NCI-H345 (cell line): Measurements from ENCODE around the gene UBE4A.

ENCODE experiments used
- DNase-seq: peaks from one replicate; lab custom pipeline; 2025; lab: John Stamatoyannopoulos, UW

UBE4A gene

DNA sequence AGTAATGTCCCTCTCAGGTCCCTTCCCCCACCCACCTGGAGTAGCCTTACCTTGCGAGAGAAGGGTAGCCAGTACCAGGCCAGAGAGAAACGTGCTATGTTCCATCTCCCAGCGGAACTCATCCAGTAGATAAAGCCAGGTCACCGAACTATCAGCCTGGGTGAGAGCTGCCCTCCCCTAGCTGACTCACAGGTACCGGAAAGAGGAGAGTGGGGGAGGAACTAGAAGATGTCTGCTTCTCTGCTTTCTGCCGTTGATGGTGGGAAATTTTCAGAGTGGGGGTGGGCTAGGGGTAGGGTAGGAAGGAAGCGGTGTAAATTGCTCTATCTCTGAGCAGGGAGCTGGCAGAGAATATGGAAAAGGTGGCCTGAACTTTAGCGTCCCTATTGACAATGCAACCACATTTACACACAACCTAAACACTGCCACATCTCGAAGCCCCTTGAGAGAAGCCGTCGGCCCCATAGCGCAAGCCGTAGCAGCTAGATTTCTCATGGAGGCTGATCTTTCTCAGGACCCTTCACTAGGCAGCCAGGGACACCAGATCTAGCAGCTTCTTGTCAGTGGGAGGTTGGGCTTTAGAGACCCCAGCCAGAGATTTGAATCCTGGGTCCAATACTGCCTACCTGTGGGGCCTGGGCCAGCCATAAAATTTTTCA is 16.8 kb upstream of the UBE4A start, which contains the start of gene CD3D:
Gene CD3D, minus strand, starts transcription at position 203 of the 659 bp plus-strand sequence. Its CDS starts 98 bp downstream, at position 105.
- no peak for DNase-seq

DNA sequence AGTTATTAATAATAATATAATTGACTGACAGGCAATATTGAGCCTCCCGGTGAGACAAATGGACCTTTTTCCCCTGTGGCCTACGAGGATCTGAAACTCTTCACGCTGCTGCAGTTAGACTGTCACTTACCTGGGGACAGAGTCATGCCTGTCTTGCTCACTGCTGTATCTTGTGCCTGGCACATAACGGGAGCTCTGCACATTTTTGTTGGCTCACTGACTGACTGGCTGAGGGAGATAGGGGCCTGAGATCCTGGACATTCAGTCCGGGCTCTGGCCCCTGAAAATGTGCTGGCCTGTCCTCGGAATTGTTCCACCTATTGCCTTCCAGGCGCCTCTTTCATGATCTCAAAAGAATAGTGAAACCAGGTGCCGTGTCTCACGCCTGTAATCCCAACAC is 16.2 kb upstream of the UBE4A start:
- no peak for DNase-seq

DNA sequence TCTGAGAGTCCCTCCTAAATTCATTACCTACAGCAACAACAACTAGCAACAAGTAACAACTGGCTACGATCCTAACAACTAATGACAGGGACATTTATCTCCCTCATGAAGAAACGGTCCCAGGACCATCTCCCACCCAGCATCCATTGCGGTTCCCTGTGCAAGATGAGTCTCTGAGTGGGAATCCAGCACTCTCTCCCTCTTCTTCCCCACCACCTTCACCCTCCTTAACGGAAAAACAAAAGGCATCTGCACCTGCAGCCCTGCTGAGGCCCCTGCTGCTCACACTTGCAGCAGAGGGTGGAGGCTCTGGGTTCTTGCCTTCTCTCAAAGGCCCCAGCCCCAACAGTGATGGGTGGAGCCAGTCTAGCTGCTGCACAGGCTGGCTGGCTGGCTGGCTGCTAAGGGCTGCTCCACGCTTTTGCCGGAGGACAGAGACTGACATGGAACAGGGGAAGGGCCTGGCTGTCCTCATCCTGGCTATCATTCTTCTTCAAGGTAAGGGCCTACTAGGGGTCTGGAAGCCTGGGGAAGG is 15.4 kb upstream of the UBE4A start, which contains the start of gene CD3G:
Gene CD3G, plus strand, starts transcription at position 364 of the 535 bp plus-strand sequence. Its CDS starts 80 bp downstream, at position 444.
- DNase-seq, result no peak

DNA sequence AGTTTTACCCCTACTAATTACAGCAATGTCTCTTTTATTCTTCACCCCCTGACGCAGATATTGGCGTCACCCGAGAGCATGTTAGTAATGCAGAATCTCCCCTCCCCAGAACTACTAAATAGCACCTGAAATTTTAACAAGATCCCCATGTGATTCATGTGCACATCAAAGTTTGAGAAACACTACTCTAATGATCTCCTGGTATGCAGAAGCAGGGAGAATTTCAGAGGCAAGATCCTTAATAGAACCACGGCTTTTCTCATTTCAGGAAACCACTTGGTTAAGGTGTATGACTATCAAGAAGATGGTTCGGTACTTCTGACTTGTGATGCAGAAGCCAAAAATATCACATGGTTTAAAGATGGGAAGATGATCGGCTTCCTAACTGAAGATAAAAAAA is 9.9 kb upstream of the UBE4A start:
- DNase-seq, result no peak

DNA sequence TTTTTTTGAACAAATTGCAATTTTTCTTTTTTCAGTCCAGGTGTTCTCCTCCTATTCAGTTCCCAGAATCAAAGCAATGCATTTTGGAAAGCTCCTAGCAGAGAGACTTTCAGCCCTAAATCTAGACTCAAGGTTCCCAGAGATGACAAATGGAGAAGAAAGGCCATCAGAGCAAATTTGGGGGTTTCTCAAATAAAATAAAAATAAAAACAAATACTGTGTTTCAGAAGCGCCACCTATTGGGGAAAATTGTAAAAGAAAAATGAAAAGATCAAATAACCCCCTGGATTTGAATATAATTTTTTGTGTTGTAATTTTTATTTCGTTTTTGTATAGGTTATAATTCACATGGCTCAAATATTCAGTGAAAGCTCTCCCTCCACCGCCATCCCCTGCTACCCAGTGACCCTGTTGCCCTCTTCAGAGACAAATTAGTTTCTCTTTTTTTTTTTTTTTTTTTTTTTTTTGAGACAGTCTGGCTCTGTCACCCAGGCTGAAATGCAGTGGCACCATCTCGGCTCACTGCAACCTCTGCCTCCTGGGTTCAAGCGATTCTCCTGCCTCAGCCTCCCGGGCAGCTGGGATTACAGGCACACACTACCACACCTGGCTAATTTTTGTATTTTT is 6.2 kb upstream of the UBE4A start:
- peak; percentile 28 for DNase-seq

DNA sequence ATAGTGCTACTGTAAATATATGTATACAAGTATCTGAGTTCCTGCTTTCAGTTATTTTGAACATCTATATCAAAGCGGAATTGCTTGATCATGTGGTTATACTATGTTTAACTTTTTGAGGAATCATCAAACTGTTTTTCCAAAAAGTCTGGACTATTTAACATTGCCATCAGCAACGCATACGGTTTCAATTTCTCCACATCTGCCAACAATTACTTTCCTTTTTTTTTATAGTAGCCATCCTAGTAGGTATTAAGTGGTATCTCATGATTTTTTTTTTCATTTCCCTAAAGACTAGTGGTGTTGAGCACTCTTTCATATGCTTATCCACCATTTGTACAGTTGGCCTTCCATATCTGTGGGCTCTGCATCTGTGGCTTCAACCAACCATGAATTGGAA is 1.3 kb upstream of the UBE4A start:
- DNase-seq, result peak; percentile 1

DNA sequence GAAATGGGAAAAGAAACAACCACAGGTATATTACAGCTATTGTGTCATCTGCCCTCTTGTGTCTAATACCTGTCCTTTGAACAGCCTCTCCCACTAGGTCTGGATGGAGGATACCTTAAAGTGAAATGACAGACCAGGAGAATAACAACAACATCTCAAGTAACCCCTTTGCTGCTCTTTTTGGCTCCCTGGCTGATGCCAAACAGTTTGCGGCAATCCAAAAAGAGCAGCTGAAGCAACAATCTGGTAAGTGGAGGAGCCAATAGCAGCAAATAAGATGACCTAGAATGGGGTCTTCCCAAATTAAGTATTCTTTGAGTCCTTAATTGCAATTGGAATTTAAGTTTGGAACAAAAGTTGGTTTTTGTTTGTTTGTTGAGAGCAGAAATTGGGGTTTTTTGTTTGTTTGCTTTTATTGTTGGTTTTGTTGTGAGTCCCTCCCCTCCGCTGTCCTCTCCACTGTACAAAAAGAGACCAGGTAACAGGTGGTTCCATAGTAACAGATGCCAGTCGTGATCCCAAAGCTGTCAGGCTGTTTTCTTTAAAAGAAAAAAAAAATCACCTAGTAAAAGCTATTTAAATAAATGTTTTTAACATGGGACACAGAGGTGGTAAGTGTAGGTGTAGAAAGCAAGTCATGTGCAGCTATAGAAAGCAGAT is 5.7 kb downstream of the UBE4A start:
- DNase-seq, result no peak

DNA sequence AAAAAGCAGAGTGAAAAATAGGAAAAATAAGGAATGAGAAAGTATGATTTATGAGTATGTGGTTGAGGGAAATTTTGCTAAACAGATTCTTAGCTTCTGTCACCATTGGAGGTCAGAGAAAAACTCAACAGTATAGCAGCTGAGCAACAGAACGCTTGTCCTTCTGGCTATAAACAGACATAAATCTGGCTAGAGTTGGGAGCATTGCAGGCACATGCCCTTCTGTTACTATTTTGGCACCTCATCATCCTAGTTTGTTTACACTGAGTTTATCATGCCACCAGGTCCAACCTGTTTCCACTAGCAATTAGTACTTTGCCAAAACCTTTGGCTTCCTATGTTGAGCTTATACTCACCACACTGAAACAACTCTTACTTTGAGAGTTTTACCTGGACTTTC is 6.9 kb downstream of the UBE4A start:
- DNase-seq, result no peak

DNA sequence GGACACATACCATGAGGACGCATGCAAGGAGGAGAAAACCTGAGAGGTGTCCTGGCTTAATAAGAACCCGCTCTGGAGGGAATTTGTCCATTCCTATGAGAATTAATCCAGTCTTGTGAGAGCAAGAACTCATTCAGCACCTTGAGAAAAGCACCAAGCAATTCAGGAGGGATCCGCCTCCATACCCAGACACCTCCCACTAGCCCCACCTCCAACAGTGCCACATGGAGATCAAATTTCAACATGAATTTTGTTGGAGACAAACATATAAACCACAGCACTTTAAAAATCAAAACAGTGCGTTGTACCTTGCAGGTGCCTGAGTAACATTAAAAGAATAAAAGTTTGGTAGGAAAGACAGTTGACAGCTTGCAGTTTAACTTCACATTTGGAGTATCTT is 11.4 kb downstream of the UBE4A start:
- DNase-seq, result no peak

DNA sequence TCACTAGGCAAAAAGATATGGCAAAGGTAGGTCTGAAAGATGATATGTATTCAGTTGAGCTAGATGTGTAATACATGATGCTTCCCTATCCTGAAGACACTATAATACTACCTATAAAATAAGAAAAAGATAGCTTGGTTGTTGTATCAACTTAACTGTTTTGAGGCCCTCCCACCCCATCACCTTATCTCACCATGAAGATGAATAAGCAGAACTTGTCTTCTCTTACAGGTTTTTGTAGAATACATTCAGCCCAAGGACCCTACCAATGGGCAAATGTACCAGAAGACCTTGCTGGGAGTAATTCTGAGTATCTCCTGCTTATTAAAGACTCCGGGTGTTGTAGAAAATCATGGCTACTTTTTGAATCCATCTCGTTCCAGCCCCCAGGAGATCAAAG is 13.9 kb downstream of the UBE4A start:
- DNase-seq, result no peak

DNA sequence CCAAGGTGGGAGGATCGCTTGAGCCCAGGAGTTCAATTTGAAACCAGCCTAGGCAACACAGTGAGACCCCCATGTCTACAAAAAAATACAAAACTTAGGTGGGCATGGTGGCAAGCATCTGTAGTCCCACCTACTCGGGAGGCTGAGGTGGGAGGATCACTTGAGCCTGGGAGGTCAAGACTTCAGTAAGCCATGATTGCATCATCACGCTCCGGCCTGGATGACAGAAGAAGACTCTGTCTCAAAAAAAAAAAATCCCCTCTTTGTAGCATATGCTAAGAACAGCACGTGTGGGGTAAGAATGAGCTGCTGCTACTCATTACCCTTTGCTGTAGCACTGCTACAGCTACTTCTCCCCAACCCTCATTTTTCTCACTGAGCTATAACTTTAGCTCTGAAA is 14.5 kb downstream of the UBE4A start:
- DNase-seq, result no peak

DNA sequence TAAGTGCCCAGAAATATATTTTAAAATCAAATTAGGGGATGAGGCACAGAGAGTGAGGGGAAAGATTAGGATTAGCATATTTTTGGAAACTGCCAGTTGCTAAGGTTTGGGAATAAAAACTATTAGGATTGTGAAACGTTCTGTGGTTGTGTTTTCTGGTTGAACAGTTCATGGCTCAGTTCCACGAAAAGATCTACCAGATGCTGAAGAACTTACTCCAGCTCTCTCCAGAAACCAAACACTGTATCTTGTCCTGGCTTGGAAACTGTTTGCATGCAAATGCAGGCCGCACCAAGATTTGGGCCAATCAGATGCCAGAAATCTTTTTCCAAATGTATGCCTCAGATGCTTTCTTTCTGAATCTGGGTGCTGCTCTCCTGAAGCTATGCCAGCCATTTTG is 15.3 kb downstream of the UBE4A start:
- no peak for DNase-seq

DNA sequence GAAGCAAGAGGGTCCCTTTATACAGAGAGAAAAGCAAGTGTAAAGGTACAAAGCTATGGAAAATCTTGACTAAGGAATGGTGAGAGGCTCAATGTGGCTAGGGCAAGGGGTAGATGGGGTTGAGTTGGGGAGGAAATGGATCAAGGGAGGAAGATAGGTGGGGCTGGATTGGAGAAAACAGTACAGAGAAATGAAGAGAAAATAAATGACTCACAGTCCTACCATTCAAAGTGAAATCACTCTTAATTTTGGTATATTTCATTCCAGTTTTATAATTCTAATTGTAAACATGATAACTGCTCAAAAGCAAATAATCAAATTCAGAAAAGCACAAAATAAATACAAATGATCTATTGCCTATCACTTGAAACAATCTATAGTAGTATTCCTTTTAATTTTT is 16.6 kb downstream of the UBE4A start:
- DNase-seq, result no peak

DNA sequence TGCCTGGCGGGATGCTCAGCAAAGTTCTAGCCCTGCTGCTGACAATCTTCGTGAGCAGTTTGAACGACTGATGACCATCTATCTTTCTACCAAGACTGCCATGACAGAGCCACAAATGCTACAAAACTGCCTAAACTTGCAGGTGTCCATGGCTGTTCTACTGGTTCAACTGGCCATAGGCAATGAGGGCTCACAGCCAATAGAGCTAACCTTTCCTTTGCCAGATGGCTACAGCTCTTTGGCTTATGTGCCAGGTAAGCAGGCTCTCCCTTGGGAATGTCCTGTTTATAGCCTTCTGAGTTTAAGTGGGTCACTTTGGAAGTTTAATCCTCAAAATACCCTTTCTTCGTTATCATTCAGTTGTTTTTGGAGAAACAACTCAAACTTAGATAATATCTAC is 20.1 kb downstream of the UBE4A start:
- no peak for DNase-seq

DNA sequence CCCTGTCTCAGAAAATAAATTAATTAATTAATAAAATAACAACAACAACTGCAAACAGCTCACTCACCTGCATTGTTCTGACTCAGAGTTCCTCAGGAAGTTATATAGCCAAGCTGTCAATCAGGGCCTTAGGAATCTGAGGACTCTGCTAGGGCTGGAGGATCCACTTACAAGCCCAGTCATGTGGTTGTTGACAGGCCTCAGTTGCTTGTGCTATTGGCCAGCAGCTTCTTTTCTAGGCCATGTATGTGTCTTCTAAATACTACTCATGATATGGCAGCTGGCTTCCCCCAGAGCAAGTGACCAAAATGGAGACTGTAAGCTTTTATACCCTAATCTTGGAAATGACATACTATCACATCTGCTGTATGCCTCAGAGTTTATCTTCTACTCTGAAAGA is 21.2 kb downstream of the UBE4A start:
- DNase-seq, result no peak

DNA sequence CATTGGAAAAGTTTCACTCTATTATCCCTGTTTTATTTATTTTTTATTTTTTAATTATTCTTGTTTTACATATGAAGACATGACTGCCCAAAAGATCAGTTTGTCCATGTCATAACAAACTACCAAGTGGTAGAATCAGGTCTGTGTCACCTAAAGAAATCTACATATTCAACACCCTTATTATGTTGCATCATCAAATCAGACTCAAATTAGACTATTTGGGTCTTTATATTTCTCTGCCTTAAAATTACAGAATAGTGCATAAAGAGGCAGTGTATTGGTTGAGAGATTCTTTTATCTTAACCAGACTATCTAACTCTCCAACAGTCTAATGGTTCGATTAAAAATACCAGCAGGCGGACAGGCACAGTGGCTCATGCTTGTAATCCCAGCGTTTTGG is 23.6 kb downstream of the UBE4A start:
- no peak for DNase-seq

DNA sequence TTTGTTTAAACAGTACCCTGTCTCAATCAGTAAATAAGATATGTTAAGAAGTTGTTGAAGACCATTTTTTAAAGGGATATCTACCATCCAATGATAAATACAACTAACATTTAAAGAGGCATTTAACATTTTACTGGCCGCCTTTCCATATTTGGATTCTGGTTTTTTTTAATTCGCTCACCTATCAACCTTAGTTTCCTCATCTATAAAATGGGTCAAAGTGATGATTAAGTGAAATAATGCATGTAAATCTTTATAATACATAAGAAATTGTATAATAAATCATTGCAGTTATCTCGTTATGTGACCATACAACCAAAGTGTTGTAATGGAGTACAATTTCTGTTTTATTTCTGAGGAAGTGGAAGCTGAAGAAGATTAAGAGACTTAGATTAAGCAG is 24.3 kb downstream of the UBE4A start:
- DNase-seq, result no peak

DNA sequence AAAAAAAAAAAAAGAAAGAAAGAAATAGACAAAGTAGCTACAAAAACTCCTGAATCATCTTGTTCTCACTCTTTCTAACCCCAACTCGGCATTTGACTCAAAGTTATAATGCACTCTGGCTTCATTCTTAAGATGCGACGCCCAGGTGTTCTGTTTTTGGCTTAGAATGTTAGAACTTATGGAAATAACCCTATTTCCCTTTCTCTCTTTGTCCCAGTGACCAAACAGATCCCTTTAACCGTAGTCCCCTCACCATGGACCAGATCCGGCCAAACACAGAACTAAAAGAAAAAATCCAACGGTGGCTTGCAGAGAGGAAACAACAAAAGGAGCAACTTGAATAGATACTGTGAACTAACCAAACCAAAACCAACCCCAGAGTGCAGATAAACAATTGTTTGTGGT is 36.7 kb downstream of the UBE4A start:
- no peak for DNase-seq

DNA sequence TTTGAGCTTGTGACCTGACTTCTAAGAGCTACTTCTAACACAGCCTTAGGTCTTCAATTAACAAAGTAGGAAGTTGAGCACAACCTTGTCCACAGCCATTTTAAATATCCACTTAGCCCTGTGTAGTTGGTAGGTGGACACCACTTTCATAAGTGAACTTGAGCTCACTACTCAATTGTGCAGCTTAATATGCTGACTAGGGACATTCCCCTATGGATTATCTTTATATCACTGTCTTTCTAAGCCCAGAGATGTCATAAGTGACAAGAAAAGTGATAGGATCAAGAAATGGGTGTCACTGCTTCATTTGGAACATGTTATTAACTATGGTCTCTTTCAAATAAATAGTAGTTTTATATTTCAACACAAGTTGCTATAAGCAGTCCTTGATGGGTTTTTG is 38.0 kb downstream of the UBE4A start:
- no peak for DNase-seq

DNA sequence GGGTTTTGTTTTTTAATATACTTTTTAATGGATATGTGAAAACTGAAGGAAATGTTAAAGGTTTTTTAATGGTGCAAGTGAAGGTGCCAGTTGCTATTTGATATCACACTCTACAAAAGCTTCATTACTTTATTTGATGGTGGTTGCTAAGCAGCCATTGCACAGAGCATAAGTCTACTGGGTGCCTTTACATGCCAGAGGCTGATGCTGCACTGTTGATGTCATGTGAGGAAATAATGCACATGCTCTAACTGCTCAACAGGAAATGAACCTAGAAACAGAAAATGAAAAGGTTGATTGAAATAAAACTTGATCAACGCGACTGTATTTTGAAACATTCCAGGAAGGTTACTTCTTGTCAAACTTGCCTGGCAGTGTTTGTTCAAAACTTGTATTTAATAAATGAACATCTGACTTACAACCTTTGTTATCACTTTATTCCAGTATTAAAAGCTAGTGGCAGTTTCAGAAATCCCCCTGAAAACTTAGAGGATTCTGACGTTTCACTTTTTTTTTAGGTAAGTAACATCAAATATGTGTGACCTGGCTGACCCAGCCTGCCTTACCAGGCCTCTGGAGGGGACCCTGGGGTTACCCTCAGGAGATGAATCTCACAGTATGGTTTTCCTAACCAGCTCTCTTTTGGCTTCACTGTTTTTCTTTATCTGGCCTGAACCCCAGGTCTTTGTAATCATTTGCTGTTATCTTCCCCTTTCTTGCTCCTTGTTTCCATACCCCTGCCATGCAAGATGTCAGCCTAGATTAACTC is 39.6 kb downstream of the UBE4A start:
- no peak for DNase-seq

DNA sequence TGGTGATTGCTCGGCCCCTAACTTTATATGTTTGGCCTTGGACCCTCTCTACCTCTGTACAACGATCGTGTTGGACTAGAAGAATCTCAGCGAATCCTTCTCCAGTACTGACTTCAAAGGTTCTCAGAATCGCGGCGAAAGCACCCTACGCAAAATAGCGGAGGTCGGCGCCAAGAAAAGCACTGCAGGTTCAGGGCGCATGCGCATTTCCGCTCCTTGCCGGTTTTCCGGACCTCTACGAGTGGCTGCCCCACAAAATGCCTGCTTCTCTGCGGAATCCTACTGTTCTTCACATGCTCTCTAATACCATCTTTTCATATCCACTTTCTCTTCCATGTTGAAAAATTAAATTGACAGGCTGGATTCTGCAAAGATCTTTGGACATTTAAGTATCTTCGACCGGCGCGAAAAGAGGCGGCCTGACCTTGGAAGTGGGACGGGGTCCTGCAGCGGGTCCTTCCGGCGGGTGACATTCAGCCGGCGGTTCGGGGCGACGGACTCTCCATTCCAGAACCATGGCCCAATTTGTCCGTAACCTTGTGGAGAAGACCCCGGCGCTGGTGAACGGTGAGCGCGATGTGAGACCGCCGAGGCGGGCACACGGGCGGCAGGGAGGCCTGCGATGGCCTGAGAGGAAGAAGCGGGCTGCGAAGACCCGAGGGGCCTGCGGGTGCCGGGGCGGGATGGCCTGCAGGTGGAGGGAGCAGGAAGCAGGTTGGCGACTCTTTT is 41.9 kb downstream of the UBE4A start, which contains the start of gene ATP5MG:
Gene ATP5MG, plus strand, starts transcription at position 456 of the 729 bp plus-strand sequence. Its CDS starts 60 bp downstream, at position 516.
- DNase-seq, result peak; percentile 88
